GM19025 (cell line): ENCODE data around the gene ADCY9.
"Not testable (repeated sequence)": the region's sequence is repeated elsewhere in the genome, so short reads cannot be mapped to it uniquely, and the experiment has no call there.

Experiments used
- ATAC-seq: cut with Tn5 transposase; IDR thresholded peaks from one replicate; pipeline ENCODE4 v1.9.1; 2021; ENCODE audit warnings: mild to moderate bottlenecking, low read depth, moderate library complexity; ENCODE audit not compliant: unreplicated experiment

Gene ADCY9

GRCh38 chr16:3984111-3985060 lies 131.9 kb downstream of the ADCY9 start:
- no peak for ATAC-seq

- ATAC-seq, result no peak
Measured at GRCh38 chr16:3983081-3983520, 133.1 kb downstream of the ADCY9 start.

GRCh38 chr16:3982216-3982615 lies 134.0 kb downstream of the ADCY9 start:
- ATAC-seq, result no peak

GRCh38 chr16:3980253-3981111 lies 135.8 kb downstream of the ADCY9 start:
- ATAC-seq, result no peak

- no peak for ATAC-seq
Measured at GRCh38 chr16:3979518-3979917, 136.7 kb downstream of the ADCY9 start.

- no peak for ATAC-seq
Measured at GRCh38 chr16:3979070-3979469, 137.2 kb downstream of the ADCY9 start.

- ATAC-seq, result no peak
Measured at GRCh38 chr16:3977376-3977775, 138.9 kb downstream of the ADCY9 start.

GRCh38 chr16:3974751-3975150 lies 141.5 kb downstream of the ADCY9 start:
- no peak for ATAC-seq

- ATAC-seq, result no peak
Measured at GRCh38 chr16:3971706-3972105, 144.5 kb downstream of the ADCY9 start.

GRCh38 chr16:3971261-3971660 lies 145.0 kb downstream of the ADCY9 start:
- ATAC-seq, result no peak

GRCh38 chr16:3968551-3968950 lies 147.7 kb downstream of the ADCY9 start:
- no peak for ATAC-seq

- ATAC-seq, result no peak
Measured at GRCh38 chr16:3966681-3967080, 149.6 kb downstream of the ADCY9 start.

- no peak for ATAC-seq
Measured at GRCh38 chr16:3965781-3966582, 150.3 kb downstream of the ADCY9 start.

- no peak for ATAC-seq
Measured at GRCh38 chr16:3965306-3965705, 150.9 kb downstream of the ADCY9 start.

GRCh38 chr16:3964686-3965290 lies 151.5 kb downstream of the ADCY9 start:
- ATAC-seq, result no peak

GRCh38 chr16:3963886-3964685 lies 152.2 kb downstream of the ADCY9 start:
- ATAC-seq, result no peak

- no peak for ATAC-seq
Measured at GRCh38 chr16:3963203-3963602, 153.0 kb downstream of the ADCY9 start.

- no peak for ATAC-seq
Measured at GRCh38 chr16:3961449-3961849, 154.8 kb downstream of the ADCY9 start.

- ATAC-seq, result not testable (repeated sequence)
Measured at GRCh38 chr16:3959926-3960590, 156.2 kb downstream of the ADCY9 start.
